Spleen (tissue), 11 donors: ENCODE results near the gene MIDN. TPM values are rescaled to one million over a fixed set of nuclear protein-coding genes. Genes with fewer than 3 reads are reported as not detected.

Experiments
- DNase-seq: peaks from one replicate; pipeline ENCODE4 v3.0.0-alpha.2; 2020
- H3K27ac ChIP-seq, 8 donors: fragments of 200-600 bp; sonication (generic) in 7 of 8; 1 replicate in 4 of 8; 2 replicates in 4 of 8; pipeline versions ENCODE4 v1.5.0 to v1.8.0; 2016 to 2021; ENCODE audit warnings: inconsistent platforms in 4 of 8, mild to moderate bottlenecking in 4 of 8, moderate library complexity in 1 of 8
- H3K27me3 ChIP-seq, 7 donors: fragments of 200-600 bp; sonication (generic) in 6 of 7; replicated peaks in 1 of 7; 1 replicate in 4 of 7; 2 replicates in 3 of 7; pipeline versions ENCODE4 v1.5.0 to v1.8.0; 2016 to 2021; ENCODE audit warnings: inconsistent platforms in 3 of 7, mild to moderate bottlenecking in 1 of 7
- H3K36me3 ChIP-seq, 6 donors: fragments of 200-600 bp; sonication (generic) in 5 of 6; 1 replicate in 4 of 6; 2 replicates in 2 of 6; pipeline versions ENCODE4 v1.5.0 to v1.8.0; 2016 to 2021; ENCODE audit warnings: inconsistent platforms in 2 of 6
- H3K4me1 ChIP-seq, 6 donors: fragments of 200-600 bp; sonication (generic) in 5 of 6; 1 replicate in 3 of 6; 2 replicates in 3 of 6; pipeline versions ENCODE4 v1.5.0 to v1.8.0; 2016 to 2021; ENCODE audit warnings: inconsistent platforms in 3 of 6
- H3K4me3 ChIP-seq, 8 donors: fragments of 200-600 bp; sonication (generic) in 7 of 8; 1 replicate in 4 of 8; 2 replicates in 4 of 8; pipeline versions ENCODE4 v1.5.0 to v1.8.0; 2016 to 2021; ENCODE audit warnings: inconsistent platforms in 4 of 8, mild to moderate bottlenecking in 4 of 8, moderate library complexity in 2 of 8
- H3K9me3 ChIP-seq, 8 donors: fragments of 200-600 bp; sonication (generic) in 7 of 8; 1 replicate in 4 of 8; 2 replicates in 4 of 8; pipeline versions ENCODE4 v1.5.0 to v1.8.0; 2016 to 2021; ENCODE audit warnings: inconsistent platforms in 4 of 8
- CTCF ChIP-seq, 11 experiments: fragments of 200-600 bp in 7 of 11; fragments of 450-650 bp in 4 of 11; sonication (generic) in 4 of 11; IDR thresholded peaks in 8 of 11; conservative IDR thresholded peaks in 3 of 11; 1 replicate in 7 of 11; 2 replicates in 4 of 11; pipeline versions ENCODE4 v1.4.0 to v1.8.0; 2016 to 2021; ENCODE audit warnings: antibody characterized with exemption in 11 of 11, inconsistent platforms in 4 of 11, mild to moderate bottlenecking in 1 of 11
- POLR2A ChIP-seq, 3 donors: fragments of 450-650 bp; IDR thresholded peaks; one replicate each; pipeline ENCODE4 v1.5.1; 2017; ENCODE audit warnings: antibody characterized with exemption in 3 of 3, mild to moderate bottlenecking in 1 of 3
- POLR2AphosphoS5 ChIP-seq, 3 donors: sonication (generic); formaldehyde crosslinking; IDR thresholded peaks; one replicate each; pipeline ENCODE4 v1.5.1; 2017; ENCODE audit warnings: antibody characterized with exemption in 3 of 3
- WGBS, 5 donors: extraction: QIAGEN DNeasy Blood & Tissue Kit in 3 of 5; methylation state at CpG; one replicate each; pipeline versions ENCODE4 v1.1.5 to v1.1.7; 2013 to 2018; 5-methylcytosine and 5-hydroxymethylcytosine counted together
- intact Hi-C: fragments of 100-400 bp; cut with DNase I; formaldehyde crosslinking; loops from one replicate; pipeline ENCODE4 v1.15.0; 2023; ENCODE audit warnings: low total_unique reads
- polyA plus RNA-seq, 3 donors: library from polyadenylated mRNA; stranded (reverse); fragments of 200-250 nt; gene quantifications; one replicate each; pipeline ENCODE4 v1.2.1, GENCODE V29; 2013
- total RNA-seq, 7 donors: library from RNA; depleted of rRNA in 3 of 7; stranded (reverse); fragments of >200 nt in 3 of 7; fragmentation: NEBNext Ultra II Directional in 4 of 7; extraction: Animal tissue kit (Norgen Biotek cat#: 25700) in 4 of 7; gene quantifications; one replicate each; pipeline versions ENCODE4 v1.1.0 to v1.2.1, GENCODE V29; 2016 to 2021
- donor health status: healthy with polysubstance abuse.
- donor health status: DM: no; HTN: no; CAD: no; lungs with moderate emphysema.
- donor health status: DM: no; HTN: no; CAD: no.
- donor health status: Bipolar disorder and iron deficiency.
- donor health status: healthy.
- donor health status: DM: no; HTN: no; CAD: no.
- donor health status: DM: yes; HTN: yes; CAD: no.

MIDN gene
- total and polyA plus RNA-seq, 10 donors: 16.5 to 223 (median 86.7) TPM

- Histone ChIP-seq H3K4me1 (peaks cover 48 to 74% (median 70%) of the 10 kb centered on the region in 6 donors), H3K9me3 (no peaks in the 10 kb centered on the region), H3K4me3 (peak overlapping the region; percentile 91 to 99 (median 98)), H3K27me3 (no peaks in the 10 kb centered on the region), H3K36me3 (peaks cover 8 to 74% (median 58%) of the 10 kb centered on the region in 6 donors), H3K27ac (peak overlapping the region; percentile 95 to 100 (median 99))
- 0 to 1% (median 1%) methylated on average over 9 to 26 of the region's 26 CpGs for WGBS, 5 donors
- intact Hi-C loops: no loop called here
- peak; percentile 98 for DNase-seq
- TF ChIP-seq POLR2AphosphoS5 (IDR thresholded peaks at IDR 0.05): peak; percentile 82 to 91 (median 84)
- peak in 6 of 11 experiments; percentile 17 to 36 (median 30) for TF ChIP-seq CTCF (IDR thresholded peaks at IDR 0.05 in 8 of 11, conservative IDR thresholded peaks at IDR 0.05 in 3 of 11)
- no peak for TF ChIP-seq POLR2A (IDR thresholded peaks at IDR 0.05)
Measured at GRCh38 chr19:1252821-1253513, 4.6 kb downstream of the MIDN start.

- TF ChIP-seq CTCF (IDR thresholded peaks at IDR 0.05 in 8 of 11, conservative IDR thresholded peaks at IDR 0.05 in 3 of 11): no peak
- TF ChIP-seq POLR2AphosphoS5 (IDR thresholded peaks at IDR 0.05): no peak
- no peak for TF ChIP-seq POLR2A (IDR thresholded peaks at IDR 0.05)
- H3K36me3 ChIP-seq: peaks cover 8 to 80% (median 61%) of the 10 kb centered on the region in 6 donors
- DNase-seq: peak; percentile 86
- no peaks in the 10 kb centered on the region for H3K9me3 ChIP-seq
- H3K4me3 ChIP-seq: peak overlapping the region; percentile 91 to 99 (median 98)
- no peaks in the 10 kb centered on the region for H3K27me3 ChIP-seq
- intact Hi-C loops: no loop called here
- WGBS, 5 donors: 13 to 36% (median 21%) methylated on average over 17 to 23 of the region's 23 CpGs
- H3K4me1 ChIP-seq: peaks cover 53 to 76% (median 73%) of the 10 kb centered on the region in 6 donors
- peak overlapping the region; percentile 95 to 100 (median 99) for H3K27ac ChIP-seq
Measured at GRCh38 chr19:1253514-1254080, 5.2 kb downstream of the MIDN start.

DNA sequence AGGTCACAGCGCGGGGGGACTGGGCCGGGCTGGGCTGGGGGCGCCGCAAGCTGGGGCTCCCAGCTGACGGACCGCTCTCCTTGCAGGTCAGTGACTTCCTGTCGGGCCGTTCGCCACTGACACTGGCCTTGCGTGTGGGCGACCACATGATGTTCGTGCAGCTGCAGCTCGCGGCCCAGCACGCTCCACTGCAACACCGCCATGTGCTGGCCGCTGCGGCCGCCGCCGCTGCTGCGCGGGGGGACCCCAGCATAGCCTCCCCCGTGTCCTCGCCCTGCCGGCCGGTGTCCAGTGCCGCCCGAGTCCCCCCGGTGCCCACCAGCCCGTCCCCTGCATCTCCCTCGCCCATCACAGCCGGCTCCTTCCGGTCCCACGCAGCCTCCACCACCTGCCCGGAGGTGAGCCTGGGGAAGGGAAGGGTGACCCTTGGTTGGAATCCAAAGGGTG lies 5.7 kb downstream of the MIDN start:
- 29 to 84% (median 65%) methylated on average over 17 to 37 of the region's 37 CpGs for WGBS, 5 donors
- H3K9me3 ChIP-seq: no peaks in the 10 kb centered on the region
- intact Hi-C loops: no loop called here
- H3K27ac ChIP-seq: peak overlapping the region; percentile 95 to 100 (median 99)
- H3K27me3 ChIP-seq: no peaks in the 10 kb centered on the region
- peaks cover 57 to 81% (median 78%) of the 10 kb centered on the region in 6 donors for H3K4me1 ChIP-seq
- TF ChIP-seq POLR2AphosphoS5 (IDR thresholded peaks at IDR 0.05) (peak; percentile 18 to 85 (median 80)), CTCF (IDR thresholded peaks at IDR 0.05 in 8 of 11, conservative IDR thresholded peaks at IDR 0.05 in 3 of 11) (no peak)
- H3K4me3 ChIP-seq: peak overlapping the region; percentile 91 to 99 (median 98)
- peaks cover 8 to 84% (median 61%) of the 10 kb centered on the region in 6 donors for H3K36me3 ChIP-seq
- peak; percentile 90 for DNase-seq
